Kidney capillary endothelial cell (primary cell): ENCODE measurements around the gene CALB2.
A peak's percentile ranks its signal among the peaks of the same experiment; 100 is the strongest.
"Not testable (repeated sequence)": the region's sequence is repeated elsewhere in the genome, so short reads cannot be mapped to it uniquely, and the experiment has no call there.

Experiments used
- DNase-seq: peaks from one replicate; pipeline ENCODE4 v3.0.0-alpha.2; 2018; ENCODE audit warnings: low spot score

Gene CALB2

DNA sequence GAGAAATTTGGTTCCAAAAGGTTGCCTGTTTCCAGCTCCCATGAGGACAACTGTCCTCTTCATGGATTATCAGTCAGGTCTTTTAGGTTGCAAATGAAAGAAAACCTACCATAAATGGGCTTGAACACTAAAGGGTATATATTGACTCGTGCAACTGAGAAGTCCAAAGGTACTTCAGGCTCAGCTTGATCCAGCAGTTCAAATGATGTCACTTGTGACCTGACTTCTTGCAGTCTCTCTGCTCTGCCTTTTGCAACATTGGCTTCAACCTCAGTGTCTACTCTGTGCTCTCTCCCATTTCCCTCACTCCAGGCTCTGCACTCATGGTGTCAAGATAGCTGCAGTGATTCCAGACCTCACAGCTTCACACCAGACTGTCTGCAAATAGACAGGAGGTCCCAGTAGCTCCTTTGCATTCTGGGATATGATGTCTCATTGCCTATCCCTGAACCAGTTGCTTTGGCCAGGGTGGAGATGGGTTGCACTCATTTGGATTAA, 5.5 kb upstream of the CALB2 start:
- DNase-seq = no peak

GRCh38 chr16:71353736-71354135, 4.8 kb upstream of the CALB2 start:
- DNase-seq = no peak

DNA sequence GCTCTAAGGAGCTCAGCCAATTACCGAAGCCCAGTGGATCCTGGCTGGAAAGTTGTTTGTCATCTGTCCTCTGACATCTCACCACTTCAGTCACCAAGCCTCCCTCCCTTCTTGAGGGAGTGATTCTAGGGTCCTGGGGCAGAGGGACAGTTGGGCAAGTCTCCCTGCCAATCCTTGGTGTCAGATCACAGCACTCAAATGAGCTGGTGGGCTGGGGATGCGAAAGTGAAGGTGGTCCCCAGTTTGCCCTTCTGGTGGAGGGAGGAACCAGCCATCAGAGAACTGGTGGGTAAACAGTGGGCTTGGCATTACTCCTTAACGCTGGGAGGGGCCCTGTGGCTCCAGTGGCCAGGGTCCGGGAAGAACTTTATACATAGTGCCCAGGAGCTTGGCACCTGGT, 4.4 kb upstream of the CALB2 start:
- no peak for DNase-seq

- DNase-seq = no peak
Measured at GRCh38 chr16:71356051-71356740, 2.3 kb upstream of the CALB2 start.

- not testable (repeated sequence) for DNase-seq
Measured at GRCh38 chr16:71356936-71357335, 1.6 kb upstream of the CALB2 start.

GRCh38 chr16:71357681-71358080, 842 bp upstream of the CALB2 start:
- DNase-seq = no peak

- no peak for DNase-seq
Measured at GRCh38 chr16:71359431-71359830, 908 bp downstream of the CALB2 start.

- DNase-seq = peak; percentile 41
Measured at GRCh38 chr16:71360378-71360777, 1.9 kb downstream of the CALB2 start.

- DNase-seq = no peak
Measured at GRCh38 chr16:71364133-71364681, 5.7 kb downstream of the CALB2 start.

- no peak for DNase-seq
Measured at GRCh38 chr16:71365021-71365420, 6.5 kb downstream of the CALB2 start.

- DNase-seq = peak; percentile 40
Measured at GRCh38 chr16:71367241-71367976, 8.9 kb downstream of the CALB2 start.

GRCh38 chr16:71368958-71369357, 10.4 kb downstream of the CALB2 start:
- DNase-seq = no peak

DNA sequence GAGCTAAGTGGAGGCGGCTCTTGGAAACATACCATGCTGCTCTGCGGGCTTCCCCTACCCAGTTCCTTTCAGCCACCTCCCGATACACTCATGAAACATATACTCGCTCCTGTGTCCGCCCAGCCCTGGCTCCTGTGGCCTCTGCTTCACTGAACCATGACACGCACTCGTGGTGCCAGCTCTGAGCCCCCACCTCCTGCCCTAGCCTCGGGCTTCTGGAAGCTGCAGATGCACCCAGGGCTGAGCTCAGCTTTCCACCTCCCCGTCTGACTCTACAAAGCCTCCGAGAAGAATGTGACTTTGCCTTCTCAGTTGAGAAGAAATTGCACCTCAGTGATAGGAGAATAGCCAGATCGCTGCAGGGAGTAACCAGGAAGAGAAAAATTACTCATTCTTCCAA, 11.0 kb downstream of the CALB2 start:
- no peak for DNase-seq

DNA sequence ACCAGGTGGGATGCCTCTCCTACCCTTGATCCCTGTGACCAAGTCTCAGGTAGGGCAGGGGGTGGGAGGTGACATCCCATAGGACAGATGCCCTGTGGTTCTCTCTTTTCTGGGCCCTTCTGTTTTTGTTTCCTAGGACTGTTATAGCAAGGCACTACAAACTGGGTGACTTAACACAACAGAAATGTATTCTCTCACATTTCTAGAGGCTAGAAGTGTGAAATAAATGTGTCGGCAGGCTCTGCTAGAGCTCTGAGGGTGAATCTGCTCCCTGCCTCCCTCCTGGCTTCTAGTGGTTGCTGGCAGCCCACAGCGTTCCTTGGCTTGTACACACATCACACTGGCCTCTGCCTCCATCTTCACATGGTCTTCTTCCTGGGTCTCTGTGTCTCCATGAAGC, 12.7 kb downstream of the CALB2 start:
- DNase-seq = no peak

- DNase-seq = no peak
Measured at GRCh38 chr16:71373073-71373472, 14.6 kb downstream of the CALB2 start.

DNA sequence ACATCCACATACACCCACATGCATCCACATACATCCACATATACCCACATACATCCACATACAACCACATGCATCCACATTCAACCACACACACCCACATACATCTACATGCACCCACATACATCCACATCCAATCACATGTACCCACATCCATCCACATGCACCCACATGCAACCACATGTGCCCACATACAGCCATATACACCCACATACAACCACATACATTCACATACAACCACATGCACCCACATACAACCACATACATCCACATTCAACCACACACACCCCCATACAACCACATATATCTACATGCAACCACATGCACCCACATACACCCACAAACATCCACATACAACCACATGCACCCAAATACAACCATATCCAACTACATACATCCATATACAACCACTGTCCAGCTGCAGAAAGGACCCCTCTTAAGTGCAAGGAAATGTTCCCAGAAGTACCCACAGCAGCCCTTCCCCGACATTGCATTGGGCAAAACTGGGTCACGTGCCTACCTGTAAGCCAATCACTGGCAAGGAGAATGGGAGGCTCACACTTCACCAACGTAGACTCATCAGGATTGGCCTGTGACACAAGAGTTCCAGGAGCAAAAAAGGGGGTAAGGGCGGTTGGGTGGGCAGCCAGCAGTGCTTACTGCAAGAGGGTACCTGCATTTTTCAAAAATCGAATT, 18.1 kb downstream of the CALB2 start:
- DNase-seq = no peak

DNA sequence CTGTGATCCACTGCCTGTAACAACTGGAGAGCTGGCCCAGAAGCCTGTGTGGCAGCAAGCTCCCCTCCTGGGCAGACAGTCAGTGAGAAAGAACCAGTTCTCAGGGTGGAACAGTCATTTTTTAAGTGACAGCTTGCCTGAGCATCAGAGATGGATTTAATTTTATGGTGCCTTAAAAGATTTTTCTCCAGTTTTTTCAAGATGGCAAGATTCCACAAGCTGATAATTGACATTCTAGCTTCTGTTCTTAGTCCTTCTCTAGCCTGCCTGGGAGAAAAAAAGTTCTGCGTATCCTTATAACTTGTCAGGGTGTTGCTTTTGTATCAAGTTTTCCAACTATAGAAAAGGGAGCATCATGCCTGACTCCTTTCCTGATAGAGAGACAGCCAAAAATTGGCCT, 21.2 kb downstream of the CALB2 start:
- no peak for DNase-seq

GRCh38 chr16:71380831-71381230, 22.3 kb downstream of the CALB2 start:
- no peak for DNase-seq

DNA sequence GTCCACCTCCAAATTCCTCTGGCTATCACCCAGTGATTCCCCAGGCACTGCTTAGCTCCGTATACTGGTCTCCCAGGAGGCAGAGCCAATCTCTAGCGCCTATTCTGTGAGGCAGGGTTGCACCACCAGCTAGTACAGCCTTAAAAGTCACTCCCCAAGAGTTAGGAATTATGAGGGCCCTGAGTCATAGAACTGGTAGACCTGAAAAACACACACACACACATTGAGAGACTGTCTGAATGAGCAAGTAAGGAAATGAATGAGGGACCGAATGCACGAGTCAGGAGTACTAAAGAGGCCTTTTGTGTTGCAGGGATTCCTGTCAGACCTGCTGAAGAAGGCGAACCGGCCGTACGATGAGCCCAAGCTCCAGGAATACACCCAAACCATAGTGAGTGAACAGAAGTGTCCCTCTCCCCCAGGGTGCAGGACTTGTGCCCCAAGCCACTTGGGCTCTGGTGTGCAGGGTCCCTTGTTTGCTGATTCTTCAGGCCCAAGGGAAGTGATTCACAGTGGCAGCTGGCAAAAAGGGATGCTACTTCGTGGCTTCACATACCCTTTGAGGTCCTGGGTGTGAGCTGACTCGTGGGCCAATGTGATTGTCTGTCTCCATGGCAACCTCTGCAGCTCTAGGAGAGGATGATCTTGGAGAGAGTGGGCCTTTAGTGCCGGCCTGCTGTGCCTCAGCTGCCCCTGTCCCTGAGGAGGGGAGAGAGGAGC, 24.7 kb downstream of the CALB2 start:
- no peak for DNase-seq

GRCh38 chr16:71384073-71384724, 25.7 kb downstream of the CALB2 start:
- DNase-seq = no peak

DNA sequence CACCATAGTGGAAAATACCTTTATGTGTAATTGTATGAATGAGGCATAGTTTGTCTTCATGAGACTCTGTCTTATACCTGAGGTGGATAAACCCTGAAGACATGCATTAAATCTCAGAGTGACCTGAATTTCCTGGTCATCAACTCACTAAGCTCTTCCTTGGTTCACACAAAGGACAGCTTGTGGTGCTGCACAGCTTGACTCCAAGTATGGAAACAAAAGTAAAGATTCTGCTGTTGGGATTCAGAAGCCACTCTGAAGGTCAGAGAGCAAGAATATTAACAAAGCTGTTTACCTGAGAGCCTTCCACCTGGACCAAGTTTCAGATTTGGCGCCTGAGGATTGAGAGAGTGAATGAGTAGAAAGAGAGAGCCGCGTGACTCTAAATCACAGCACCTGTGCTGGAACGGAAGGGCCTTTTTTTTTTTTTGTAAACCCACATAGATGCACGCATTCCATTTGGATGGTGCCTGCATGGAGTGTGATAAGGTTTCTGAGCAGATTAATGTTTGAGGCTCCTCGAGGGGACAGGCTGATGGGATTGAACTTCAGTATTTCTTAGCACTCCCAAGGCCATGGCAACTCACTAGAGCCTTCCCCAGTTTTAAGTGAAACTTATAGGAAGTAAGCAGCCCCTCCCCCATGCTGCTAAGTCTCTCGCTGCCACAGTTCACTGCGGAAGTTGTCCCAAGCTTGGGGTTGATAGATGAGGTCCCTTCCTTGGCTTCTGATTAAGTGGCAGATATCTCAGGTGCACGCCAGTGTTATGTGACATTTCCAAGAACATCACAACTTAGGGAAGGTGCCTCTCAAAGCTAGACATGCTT, 28.7 kb downstream of the CALB2 start:
- DNase-seq = no peak
